Neural progenitor cell (in vitro differentiated cells): ENCODE measurements around the gene OR1Q1.

Source experiments
- CTCF ChIP-seq: fragments of 200-600 bp; sonication (generic); IDR thresholded peaks from 2 replicates; pipeline ENCODE4 v1.5.1; 2017; ENCODE audit warnings: antibody characterized with exemption, mild to moderate bottlenecking
- EZH2phosphoT487 ChIP-seq: fragments of 200-600 bp; sonication (generic); IDR thresholded peaks from 2 replicates; pipeline ENCODE4 v1.6.1; 2017; ENCODE audit warnings: antibody characterized with exemption

- no peak for TF ChIP-seq CTCF
- TF ChIP-seq EZH2phosphoT487 = no peak
These were observed 8.8 kb upstream of the OR1Q1 start for GRCh38 chr9:122605691-122606090.
